ENCODE measurements around the gene EDEM1.

The EDEM1 gene

GRCh38 chr3:5151586-5151985 is 35.9 kb upstream of the EDEM1 start:
- H3F3A ChIP-seq (ENCODE audit: insufficient read depth) = no peaks in the 10 kb centered on the region
- no peaks in the 10 kb centered on the region for H3K9me3 ChIP-seq (ENCODE audit: insufficient read depth, low read length)
- no peak overlapping the region for H3K4me2 ChIP-seq (ENCODE audit: low read depth, low read length, poor library complexity, severe bottlenecking)
- H2AFZ ChIP-seq (ENCODE audit: low read depth, low read length, severe bottlenecking) = no peak overlapping the region
- H3K36me3 ChIP-seq (ENCODE audit: low read length) = peaks cover 3% of the 10 kb centered on the region
- 0 out of 2 replicates have a peak overlapping the region, but pooled peaks have one; percentile 9 for H3K27ac ChIP-seq (ENCODE audit: low read depth, low read length)
- no peak overlapping the region for H3K9ac ChIP-seq (ENCODE audit: low read length)
- no peaks in the 10 kb centered on the region for H3K27me3 ChIP-seq (ENCODE audit: low read length)
- no peaks in the 10 kb centered on the region for H3K9me2 ChIP-seq (replicated peaks; ENCODE audit: insufficient read depth, low read length)
- no peak overlapping the region for H3K4me3 ChIP-seq (ENCODE audit: insufficient read depth, low read length, poor library complexity, severe bottlenecking)
- peaks cover 100% of the 10 kb centered on the region for H3K79me2 ChIP-seq (ENCODE audit: insufficient read depth, low read length)
- peaks cover 3% of the 10 kb centered on the region; the same call in 1 of the 2 replicates for H4K20me1 ChIP-seq (ENCODE audit: low read depth, low read length)
- TF ChIP-seq, protein P1, sequence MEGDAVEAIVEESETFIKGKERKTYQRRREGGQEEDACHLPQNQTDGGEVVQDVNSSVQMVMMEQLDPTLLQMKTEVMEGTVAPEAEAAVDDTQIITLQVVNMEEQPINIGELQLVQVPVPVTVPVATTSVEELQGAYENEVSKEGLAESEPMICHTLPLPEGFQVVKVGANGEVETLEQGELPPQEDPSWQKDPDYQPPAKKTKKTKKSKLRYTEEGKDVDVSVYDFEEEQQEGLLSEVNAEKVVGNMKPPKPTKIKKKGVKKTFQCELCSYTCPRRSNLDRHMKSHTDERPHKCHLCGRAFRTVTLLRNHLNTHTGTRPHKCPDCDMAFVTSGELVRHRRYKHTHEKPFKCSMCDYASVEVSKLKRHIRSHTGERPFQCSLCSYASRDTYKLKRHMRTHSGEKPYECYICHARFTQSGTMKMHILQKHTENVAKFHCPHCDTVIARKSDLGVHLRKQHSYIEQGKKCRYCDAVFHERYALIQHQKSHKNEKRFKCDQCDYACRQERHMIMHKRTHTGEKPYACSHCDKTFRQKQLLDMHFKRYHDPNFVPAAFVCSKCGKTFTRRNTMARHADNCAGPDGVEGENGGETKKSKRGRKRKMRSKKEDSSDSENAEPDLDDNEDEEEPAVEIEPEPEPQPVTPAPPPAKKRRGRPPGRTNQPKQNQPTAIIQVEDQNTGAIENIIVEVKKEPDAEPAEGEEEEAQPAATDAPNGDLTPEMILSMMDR (IDR thresholded peaks at IDR 0.05; ENCODE audit: insufficient read depth, low read length, poor library complexity, severe bottlenecking) = no peak
- TF ChIP-seq EZH2phosphoT487 (conservative IDR thresholded peaks at IDR 0.05; ENCODE audit: low read length) = no peak

GRCh38 chr3:5153074-5153473 is 34.4 kb upstream of the EDEM1 start:
- peaks cover 100% of the 10 kb centered on the region for H3K79me2 ChIP-seq (ENCODE audit: insufficient read depth, low read length)
- H3F3A ChIP-seq (ENCODE audit: insufficient read depth) = no peaks in the 10 kb centered on the region
- H4K20me1 ChIP-seq (ENCODE audit: low read depth, low read length) = peaks cover 3% of the 10 kb centered on the region; the same call in 1 of the 2 replicates
- no peak overlapping the region for H2AFZ ChIP-seq (ENCODE audit: low read depth, low read length, severe bottlenecking)
- no peaks in the 10 kb centered on the region for H3K9me3 ChIP-seq (ENCODE audit: insufficient read depth, low read length)
- H3K27ac ChIP-seq (ENCODE audit: low read depth, low read length) = no peak overlapping the region
- no peaks in the 10 kb centered on the region for H3K36me3 ChIP-seq (ENCODE audit: low read length)
- no peak overlapping the region for H3K4me2 ChIP-seq (ENCODE audit: low read depth, low read length, poor library complexity, severe bottlenecking)
- no peak for TF ChIP-seq EZH2phosphoT487 (conservative IDR thresholded peaks at IDR 0.05; ENCODE audit: low read length)
- TF ChIP-seq, protein P1 (IDR thresholded peaks at IDR 0.05; ENCODE audit: insufficient read depth, low read length, poor library complexity, severe bottlenecking) = no peak
- H3K27me3 ChIP-seq (ENCODE audit: low read length) = no peaks in the 10 kb centered on the region
- no peak overlapping the region for H3K9ac ChIP-seq (ENCODE audit: low read length)
- no peak overlapping the region for H3K4me3 ChIP-seq (ENCODE audit: insufficient read depth, low read length, poor library complexity, severe bottlenecking)
- H3K9me2 ChIP-seq (replicated peaks; ENCODE audit: insufficient read depth, low read length) = no peaks in the 10 kb centered on the region

GRCh38 chr3:5155241-5155640 is 32.3 kb upstream of the EDEM1 start:
- no peak overlapping the region for H3K4me2 ChIP-seq (ENCODE audit: low read depth, low read length, poor library complexity, severe bottlenecking)
- no peaks in the 10 kb centered on the region for H3K9me3 ChIP-seq (ENCODE audit: insufficient read depth, low read length)
- H3K27me3 ChIP-seq (ENCODE audit: low read length) = no peaks in the 10 kb centered on the region
- H3K9ac ChIP-seq (ENCODE audit: low read length) = no peak overlapping the region
- peaks cover 97% of the 10 kb centered on the region for H3K79me2 ChIP-seq (ENCODE audit: insufficient read depth, low read length)
- H3K4me3 ChIP-seq (ENCODE audit: insufficient read depth, low read length, poor library complexity, severe bottlenecking) = no peak overlapping the region
- no peak overlapping the region for H3K27ac ChIP-seq (ENCODE audit: low read depth, low read length)
- TF ChIP-seq EZH2phosphoT487 (conservative IDR thresholded peaks at IDR 0.05; ENCODE audit: low read length) = no peak
- TF ChIP-seq, protein P1 (IDR thresholded peaks at IDR 0.05; ENCODE audit: insufficient read depth, low read length, poor library complexity, severe bottlenecking) = no peak
- no peaks in the 10 kb centered on the region for H3K36me3 ChIP-seq (ENCODE audit: low read length)
- H4K20me1 ChIP-seq (ENCODE audit: low read depth, low read length) = no peaks in the 10 kb centered on the region; the same call in 1 of the 2 replicates
- 0 out of 2 replicates have a peak, but pooled peaks cover 4% of the 10 kb centered on the region for H3F3A ChIP-seq (ENCODE audit: insufficient read depth)
- H3K9me2 ChIP-seq (replicated peaks; ENCODE audit: insufficient read depth, low read length) = no peaks in the 10 kb centered on the region
- no peak overlapping the region for H2AFZ ChIP-seq (ENCODE audit: low read depth, low read length, severe bottlenecking)
